ENCODE measurements around the gene DCLK2.

The DCLK2 gene

DNA sequence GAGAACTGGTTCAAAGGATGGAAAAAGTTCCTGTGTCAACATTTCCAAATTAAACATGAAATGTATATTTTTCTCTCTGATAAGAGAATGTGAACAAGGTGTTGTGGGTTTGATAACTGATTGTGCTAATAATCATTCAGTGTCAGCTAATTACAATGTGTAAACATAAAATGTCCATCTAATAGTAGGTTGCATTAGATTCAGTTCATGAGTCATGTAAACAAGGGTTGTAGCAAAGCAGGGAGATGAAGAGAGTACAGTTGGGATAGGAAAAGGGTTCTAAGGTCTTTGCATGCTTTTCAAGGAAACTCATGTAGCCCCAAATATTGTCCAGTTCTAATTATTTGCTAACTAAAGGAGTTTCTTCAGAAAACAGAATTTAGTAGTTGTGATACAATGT lies 55.4 kb downstream of the DCLK2 start:
- TF ChIP-seq, protein P1, sequence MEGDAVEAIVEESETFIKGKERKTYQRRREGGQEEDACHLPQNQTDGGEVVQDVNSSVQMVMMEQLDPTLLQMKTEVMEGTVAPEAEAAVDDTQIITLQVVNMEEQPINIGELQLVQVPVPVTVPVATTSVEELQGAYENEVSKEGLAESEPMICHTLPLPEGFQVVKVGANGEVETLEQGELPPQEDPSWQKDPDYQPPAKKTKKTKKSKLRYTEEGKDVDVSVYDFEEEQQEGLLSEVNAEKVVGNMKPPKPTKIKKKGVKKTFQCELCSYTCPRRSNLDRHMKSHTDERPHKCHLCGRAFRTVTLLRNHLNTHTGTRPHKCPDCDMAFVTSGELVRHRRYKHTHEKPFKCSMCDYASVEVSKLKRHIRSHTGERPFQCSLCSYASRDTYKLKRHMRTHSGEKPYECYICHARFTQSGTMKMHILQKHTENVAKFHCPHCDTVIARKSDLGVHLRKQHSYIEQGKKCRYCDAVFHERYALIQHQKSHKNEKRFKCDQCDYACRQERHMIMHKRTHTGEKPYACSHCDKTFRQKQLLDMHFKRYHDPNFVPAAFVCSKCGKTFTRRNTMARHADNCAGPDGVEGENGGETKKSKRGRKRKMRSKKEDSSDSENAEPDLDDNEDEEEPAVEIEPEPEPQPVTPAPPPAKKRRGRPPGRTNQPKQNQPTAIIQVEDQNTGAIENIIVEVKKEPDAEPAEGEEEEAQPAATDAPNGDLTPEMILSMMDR (IDR thresholded peaks at IDR 0.05; ENCODE audit: low read depth, low read length, missing control alignments): no peak

DNA sequence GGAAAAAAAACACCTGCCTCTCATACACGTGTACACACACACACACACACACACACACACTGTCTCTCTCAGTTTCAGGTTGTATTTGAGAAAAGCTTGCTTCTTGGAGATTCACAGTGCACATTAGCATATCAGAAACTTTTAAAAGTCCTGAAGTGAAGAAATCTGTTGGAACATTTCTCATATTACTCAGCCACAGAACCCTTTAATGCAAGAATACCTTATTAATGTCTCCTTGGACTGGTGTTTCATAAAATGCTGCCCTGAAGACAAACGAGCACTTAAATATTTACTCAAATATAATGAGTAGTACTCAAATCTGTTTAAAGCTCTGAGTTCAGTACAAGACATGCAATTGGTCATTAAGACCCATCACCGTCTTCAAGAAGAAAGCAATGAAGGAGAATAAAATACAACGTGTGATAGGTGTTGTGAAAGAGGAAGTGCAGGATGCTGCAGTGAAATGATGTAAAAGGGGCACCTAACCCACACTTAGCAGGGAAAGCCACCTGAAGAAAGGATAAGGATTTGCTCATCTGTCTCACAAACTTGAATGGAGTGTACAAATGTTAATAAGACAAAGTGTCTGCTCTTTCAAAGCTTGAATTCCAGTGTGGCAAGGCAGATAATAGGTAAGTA lies 57.0 kb downstream of the DCLK2 start:
- H3K4me3 ChIP-seq (ENCODE audit: low read depth, low read length): no peak overlapping the region
- no peak for DNase-seq (ENCODE audit: low read depth)
- TF ChIP-seq, protein P1 (IDR thresholded peaks at IDR 0.05; ENCODE audit: low read depth, low read length, missing control alignments): no peak

More for the DNA sequence above, 55.4 kb downstream of the DCLK2 start:
- no peak for DNase-seq (ENCODE audit: low read depth)
- no peak overlapping the region for H3K4me3 ChIP-seq (ENCODE audit: low read depth, low read length)

DNA sequence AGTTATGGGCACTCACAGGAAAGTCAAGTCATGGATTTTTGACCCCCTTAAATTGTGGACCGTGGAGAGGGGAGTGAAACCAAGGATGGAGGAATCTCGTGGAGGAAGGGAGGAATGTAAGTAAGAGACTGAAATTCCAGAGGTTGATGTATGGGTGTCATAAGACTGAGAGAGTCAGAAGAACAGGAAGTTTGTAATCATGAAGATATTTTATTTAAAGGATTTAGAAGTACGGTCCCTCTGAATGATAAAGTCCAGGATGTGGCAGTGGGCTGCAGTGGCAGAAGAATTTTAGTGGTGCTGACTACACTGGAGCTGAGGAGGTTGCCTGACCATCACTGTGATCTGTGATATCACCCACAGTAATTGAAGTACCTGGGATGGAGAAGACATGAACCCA lies 57.8 kb downstream of the DCLK2 start:
- TF ChIP-seq, protein P1 (IDR thresholded peaks at IDR 0.05; ENCODE audit: low read depth, low read length, missing control alignments): no peak
- H3K4me3 ChIP-seq (ENCODE audit: low read depth, low read length): no peak overlapping the region
- DNase-seq (ENCODE audit: low read depth): no peak

DNA sequence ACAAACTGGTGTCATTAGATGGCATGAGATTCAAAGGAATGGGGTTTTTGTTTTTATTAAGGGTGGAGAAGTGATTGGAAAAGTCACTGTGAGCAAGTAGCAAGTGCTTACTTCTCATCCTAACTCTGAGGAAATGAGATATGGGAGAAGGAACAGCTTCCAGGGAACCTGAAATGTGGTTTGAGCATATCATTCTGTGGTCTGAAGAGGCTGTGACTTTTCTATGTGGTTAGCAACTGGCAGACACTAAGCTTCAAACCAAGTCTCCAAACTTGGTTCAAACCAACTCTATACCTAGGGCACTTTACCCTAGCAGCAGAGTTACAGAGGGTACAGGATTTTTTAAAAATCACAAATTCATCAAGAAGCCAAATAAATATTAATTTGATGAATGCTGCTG lies 58.2 kb downstream of the DCLK2 start:
- no peak overlapping the region for H3K4me3 ChIP-seq (ENCODE audit: low read depth, low read length)
- TF ChIP-seq, protein P1 (IDR thresholded peaks at IDR 0.05; ENCODE audit: low read depth, low read length, missing control alignments): no peak
- DNase-seq (ENCODE audit: low read depth): no peak

DNA sequence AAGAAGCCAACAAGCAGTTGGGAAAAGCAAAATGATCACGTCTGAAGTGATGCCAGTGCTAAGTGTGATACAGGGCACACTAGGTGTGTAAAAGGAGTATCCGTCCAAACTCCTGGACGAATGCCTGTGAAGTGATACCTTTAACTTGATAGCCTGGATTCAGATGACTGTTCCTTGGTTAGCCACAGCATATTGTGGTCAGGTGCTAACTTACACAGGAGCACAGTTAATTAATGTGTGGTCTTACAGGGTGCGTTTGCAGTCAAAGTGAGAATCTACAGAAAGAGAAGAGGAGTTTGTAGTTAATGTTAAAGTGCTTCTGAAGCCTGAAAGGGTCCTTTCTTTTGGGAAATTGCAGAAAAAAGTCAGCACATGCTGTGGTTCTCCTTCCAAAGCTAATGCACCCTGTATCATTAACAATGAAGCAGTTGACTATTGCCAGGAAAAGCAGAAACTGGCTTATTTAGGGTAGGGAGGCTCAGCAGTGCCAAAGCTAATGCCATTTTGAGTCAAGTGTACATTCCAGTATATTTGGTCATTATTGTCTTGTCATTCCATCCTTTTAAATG lies 61.1 kb downstream of the DCLK2 start:
- TF ChIP-seq, protein P1 (IDR thresholded peaks at IDR 0.05; ENCODE audit: low read depth, low read length, missing control alignments): no peak
- H3K4me3 ChIP-seq (ENCODE audit: low read depth, low read length): no peak overlapping the region
- no peak for DNase-seq (ENCODE audit: low read depth)

DNA sequence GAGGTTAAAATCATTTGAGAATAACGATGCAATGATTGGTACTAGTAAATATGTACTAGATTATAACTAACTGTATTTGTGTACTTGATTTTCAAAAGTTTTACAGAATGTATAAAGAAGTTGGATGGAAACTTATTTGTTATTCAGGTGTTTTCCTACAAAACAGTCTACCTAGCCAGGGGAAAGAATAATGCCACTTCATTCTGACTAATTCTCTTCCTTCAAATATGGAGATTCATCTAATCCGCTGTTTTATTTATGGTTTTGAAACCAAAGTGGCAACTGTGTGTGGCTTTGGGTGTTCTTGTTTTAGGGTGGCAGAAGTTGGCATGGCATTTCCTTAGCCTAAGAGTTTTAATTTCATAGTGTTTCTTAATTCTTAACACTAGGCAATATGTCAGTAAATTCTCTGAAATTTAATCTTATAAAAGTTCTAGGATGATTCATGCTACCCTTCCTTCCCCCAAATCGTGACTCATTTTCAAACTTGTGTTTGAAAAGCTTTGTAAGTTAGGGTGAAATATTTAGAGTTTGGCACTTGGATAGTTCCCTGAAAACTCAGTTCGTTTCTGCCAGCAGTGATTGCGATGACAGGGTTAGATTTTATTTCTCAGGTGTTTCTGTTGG lies 62.6 kb downstream of the DCLK2 start:
- H3K4me3 ChIP-seq (ENCODE audit: low read depth, low read length): no peak overlapping the region
- TF ChIP-seq, protein P1 (IDR thresholded peaks at IDR 0.05; ENCODE audit: low read depth, low read length, missing control alignments): no peak
- DNase-seq (ENCODE audit: low read depth): no peak
